Stomach (tissue), 9 donors: Measurements from ENCODE around the gene ZNF860. TPM values are rescaled to one million over a fixed set of nuclear protein-coding genes. Genes with fewer than 3 reads are reported as not detected.

ENCODE experiments used
- DNase-seq, 2 donors: peaks; one replicate each; pipeline versions ENCODE4 v3.0.0 to v3.0.0-alpha.2; 2013 to 2019
- H3K27ac ChIP-seq, 5 donors: fragments of 200-600 bp in 4 of 5; sonication (generic) in 4 of 5; one replicate each; pipeline ENCODE4 v1.5.1; 2013 to 2019; ENCODE audit warnings: mild to moderate bottlenecking in 1 of 5, moderate library complexity in 1 of 5
- H3K27me3 ChIP-seq, 3 donors: fragments of 200-600 bp; sonication (generic); one replicate each; pipeline ENCODE4 v1.5.1; 2017 to 2019; ENCODE audit warnings: mixed run types in 1 of 3
- H3K36me3 ChIP-seq, 4 donors: fragments of 200-600 bp; sonication (generic); 1 replicate in 3 of 4; 2 replicates in 1 of 4; pipeline ENCODE4 v1.5.1; 2016 to 2019
- H3K4me1 ChIP-seq, 4 donors: fragments of 200-600 bp; sonication (generic); one replicate each; pipeline ENCODE4 v1.5.1; 2016 to 2019
- H3K4me3 ChIP-seq, 4 donors: fragments of 200-600 bp; sonication (generic) in 3 of 4; one replicate each; pipeline ENCODE4 v1.5.1; 2016 to 2019; ENCODE audit warnings: mild to moderate bottlenecking in 1 of 4
- H3K9me3 ChIP-seq, 4 donors: fragments of 200-600 bp; sonication (generic); one replicate each; pipeline ENCODE4 v1.5.1; 2016 to 2019
- EP300 ChIP-seq: sonication (generic); formaldehyde crosslinking; IDR thresholded peaks from one replicate; pipeline ENCODE4 v1.6.1; 2017; ENCODE audit warnings: antibody characterized with exemption
- POLR2A ChIP-seq, 4 donors: fragments of 450-650 bp; IDR thresholded peaks; one replicate each; pipeline ENCODE4 v1.6.1; 2016; ENCODE audit warnings: antibody characterized with exemption in 4 of 4, control low read depth in 2 of 4, mild to moderate bottlenecking in 1 of 4, moderate library complexity in 1 of 4
- POLR2AphosphoS5 ChIP-seq, 3 donors: sonication (generic); formaldehyde crosslinking; IDR thresholded peaks; one replicate each; pipeline ENCODE4 v1.6.1; 2016; ENCODE audit warnings: antibody characterized with exemption in 3 of 3
- WGBS, 5 donors: extraction: QIAGEN DNeasy Blood & Tissue Kit in 3 of 5; methylation state at CpG; one replicate each; pipeline versions ENCODE4 v1.1.5 to v1.1.7; 2013 to 2018; 5-methylcytosine and 5-hydroxymethylcytosine counted together
- intact Hi-C: fragments of 100-400 bp; cut with DNase I; formaldehyde crosslinking; loops from one replicate; pipeline ENCODE4 v1.15.1; 2023; ENCODE audit warnings: low total_unique reads
- polyA plus RNA-seq, 3 donors: library from polyadenylated mRNA; stranded (reverse); fragments of 200-250 nt; gene quantifications; one replicate each; pipeline ENCODE4 v1.2.3, GENCODE V29; 2013
- total RNA-seq, 5 donors: library from RNA; depleted of rRNA; stranded (reverse); fragments of >200 nt; gene quantifications; one replicate each; pipeline versions ENCODE4 v1.1.0 to v1.2.3, GENCODE V29; 2014 to 2016
- TF ChIP-seq, protein P1 (sequence below), 7 experiments: fragments of 450-650 bp in 4 of 7; fragments of 200-600 bp in 3 of 7; sonication (generic) in 3 of 7; IDR thresholded peaks; one replicate each; pipeline ENCODE4 v1.5.1; 2016 to 2019; ENCODE audit warnings: antibody characterized with exemption in 7 of 7, control low read depth in 2 of 7, mild to moderate bottlenecking in 1 of 7
- donor health status: healthy with polysubstance abuse.
- donor health status: Bipolar disorder and iron deficiency.
- donor health status: healthy.

Gene ZNF860
- total and polyA plus RNA-seq, 8 donors = 0.50 to 2.0 (median 1.3) TPM; not detected in 4

DNA sequence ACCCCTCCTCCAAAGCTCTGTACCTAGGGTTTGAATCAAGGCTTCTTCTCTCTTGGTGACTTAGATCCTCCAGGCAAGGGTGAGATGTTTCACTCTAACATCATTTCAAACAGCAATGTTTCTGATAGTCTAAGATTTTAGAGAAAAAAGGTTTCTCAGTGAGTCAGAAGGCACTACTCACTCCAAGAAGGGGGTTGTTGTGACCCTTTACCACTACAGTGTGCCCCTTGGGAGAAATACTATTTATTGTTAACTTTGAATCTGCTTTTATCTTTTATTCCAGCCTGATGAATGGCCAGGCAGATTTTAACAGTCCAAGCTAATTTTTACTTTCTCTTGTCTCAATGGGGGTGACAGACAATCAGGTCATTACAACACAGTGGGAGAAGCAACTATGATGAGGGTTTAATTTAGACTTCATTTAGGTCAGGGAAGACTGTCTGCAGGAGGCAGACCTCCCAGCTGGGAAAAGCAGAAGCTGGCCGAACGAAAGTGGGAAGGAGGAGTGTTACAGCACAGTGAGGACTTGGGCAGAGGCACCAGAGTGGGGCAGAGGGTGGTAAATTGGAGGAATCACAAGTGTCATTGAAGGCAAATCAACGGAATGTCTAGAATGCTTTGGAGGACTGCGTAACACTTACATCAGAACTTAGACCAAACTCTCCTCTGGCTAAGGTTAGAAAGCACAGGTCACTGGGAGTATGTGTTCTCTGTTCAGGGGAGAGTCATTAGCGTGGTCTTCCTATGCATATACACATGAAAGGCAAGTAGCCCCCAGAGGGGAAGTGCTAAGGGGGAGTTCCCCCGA, 21.2 kb downstream of the ZNF860 start:
- no peak for DNase-seq
- no peak overlapping the region for H3K27ac ChIP-seq
- H3K4me1 ChIP-seq = no peaks in the 10 kb centered on the region
- intact Hi-C loops = no loop called here
- no peaks in the 10 kb centered on the region for H3K27me3 ChIP-seq
- H3K36me3 ChIP-seq = no peaks in the 10 kb centered on the region
- no peak overlapping the region for H3K4me3 ChIP-seq
- TF ChIP-seq EP300 = no peak
- TF ChIP-seq, protein P1, sequence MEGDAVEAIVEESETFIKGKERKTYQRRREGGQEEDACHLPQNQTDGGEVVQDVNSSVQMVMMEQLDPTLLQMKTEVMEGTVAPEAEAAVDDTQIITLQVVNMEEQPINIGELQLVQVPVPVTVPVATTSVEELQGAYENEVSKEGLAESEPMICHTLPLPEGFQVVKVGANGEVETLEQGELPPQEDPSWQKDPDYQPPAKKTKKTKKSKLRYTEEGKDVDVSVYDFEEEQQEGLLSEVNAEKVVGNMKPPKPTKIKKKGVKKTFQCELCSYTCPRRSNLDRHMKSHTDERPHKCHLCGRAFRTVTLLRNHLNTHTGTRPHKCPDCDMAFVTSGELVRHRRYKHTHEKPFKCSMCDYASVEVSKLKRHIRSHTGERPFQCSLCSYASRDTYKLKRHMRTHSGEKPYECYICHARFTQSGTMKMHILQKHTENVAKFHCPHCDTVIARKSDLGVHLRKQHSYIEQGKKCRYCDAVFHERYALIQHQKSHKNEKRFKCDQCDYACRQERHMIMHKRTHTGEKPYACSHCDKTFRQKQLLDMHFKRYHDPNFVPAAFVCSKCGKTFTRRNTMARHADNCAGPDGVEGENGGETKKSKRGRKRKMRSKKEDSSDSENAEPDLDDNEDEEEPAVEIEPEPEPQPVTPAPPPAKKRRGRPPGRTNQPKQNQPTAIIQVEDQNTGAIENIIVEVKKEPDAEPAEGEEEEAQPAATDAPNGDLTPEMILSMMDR (IDR thresholded peaks at IDR 0.05) = no peak
- no peak for TF ChIP-seq POLR2A (IDR thresholded peaks at IDR 0.05)
- no peak for TF ChIP-seq POLR2AphosphoS5 (IDR thresholded peaks at IDR 0.05)
- 75 to 78% (median 76%) methylated on average over 6 of the region's 6 CpGs for WGBS, 5 donors
- H3K9me3 ChIP-seq = no peaks in the 10 kb centered on the region

DNA sequence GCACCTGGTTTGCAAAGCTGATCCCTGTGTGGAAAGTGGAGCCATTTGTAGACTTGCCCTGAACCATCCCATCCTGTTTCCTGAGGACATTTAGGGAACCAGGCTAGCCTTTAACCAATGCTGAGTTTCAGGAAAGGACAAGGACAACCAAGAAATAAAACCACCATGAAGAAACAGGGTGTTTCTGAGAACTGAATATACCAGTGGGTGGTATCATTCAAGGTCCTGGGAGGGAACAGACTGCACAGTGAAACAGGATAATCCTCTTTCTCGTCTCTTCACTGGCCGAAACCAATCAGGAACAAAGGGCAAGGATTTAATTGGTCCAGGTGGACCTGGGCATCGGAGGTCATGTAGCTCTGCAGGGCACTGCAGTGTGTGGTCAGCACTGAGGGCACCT, 21.8 kb downstream of the ZNF860 start:
- intact Hi-C loops = no loop called here
- no peaks in the 10 kb centered on the region for H3K4me1 ChIP-seq
- no peaks in the 10 kb centered on the region for H3K27me3 ChIP-seq
- 85 to 96% (median 89%) methylated on average over 3 of the region's 3 CpGs for WGBS, 5 donors
- TF ChIP-seq, protein P1 (IDR thresholded peaks at IDR 0.05) = no peak
- no peak for TF ChIP-seq POLR2AphosphoS5 (IDR thresholded peaks at IDR 0.05)
- no peak for TF ChIP-seq POLR2A (IDR thresholded peaks at IDR 0.05)
- TF ChIP-seq EP300 = no peak
- no peaks in the 10 kb centered on the region for H3K9me3 ChIP-seq
- no peak overlapping the region for H3K27ac ChIP-seq
- DNase-seq = no peak
- H3K36me3 ChIP-seq = no peaks in the 10 kb centered on the region
- H3K4me3 ChIP-seq = no peak overlapping the region

DNA sequence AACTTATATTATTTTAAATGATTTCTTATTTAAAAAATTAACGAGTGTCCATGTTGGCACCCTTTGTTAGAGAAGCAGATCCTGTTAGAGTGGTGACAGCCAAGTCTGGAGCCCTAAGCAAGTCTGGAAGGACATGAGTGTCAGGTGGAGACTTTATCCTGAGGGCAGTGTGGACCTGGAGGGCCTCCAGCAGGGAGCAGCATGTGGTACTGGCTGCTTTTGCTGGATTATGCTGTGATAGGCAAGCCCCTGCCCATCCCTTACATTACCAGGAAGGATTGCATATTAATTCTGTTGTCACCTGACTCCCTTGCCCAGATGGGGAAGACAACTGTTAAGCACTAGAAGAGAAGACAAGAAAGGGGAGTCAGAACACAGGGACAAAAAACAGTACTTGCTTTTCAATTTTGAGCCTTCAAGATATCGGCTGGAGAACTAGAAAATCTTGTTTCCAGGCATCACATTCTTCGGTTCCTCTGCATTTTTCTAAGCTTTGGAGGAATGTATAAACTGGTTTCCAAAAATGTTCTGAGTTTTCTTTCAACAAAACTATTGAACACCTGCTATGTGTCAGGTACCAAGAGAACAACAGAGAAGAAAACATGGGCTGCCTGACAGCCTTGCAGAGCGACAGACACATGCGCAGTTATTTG, 22.7 kb downstream of the ZNF860 start:
- TF ChIP-seq EP300 (no peak), POLR2A (IDR thresholded peaks at IDR 0.05) (no peak), POLR2AphosphoS5 (IDR thresholded peaks at IDR 0.05) (no peak)
- TF ChIP-seq, protein P1 (IDR thresholded peaks at IDR 0.05) = no peak
- Histone ChIP-seq H3K36me3 (no peaks in the 10 kb centered on the region), H3K27ac (no peak overlapping the region), H3K4me1 (no peaks in the 10 kb centered on the region), H3K4me3 (no peak overlapping the region), H3K9me3 (no peaks in the 10 kb centered on the region), H3K27me3 (no peaks in the 10 kb centered on the region)
- intact Hi-C loops = no loop called here
- 67 to 75% (median 72%) methylated on average over 5 of the region's 5 CpGs for WGBS, 5 donors
- DNase-seq = no peak

DNA sequence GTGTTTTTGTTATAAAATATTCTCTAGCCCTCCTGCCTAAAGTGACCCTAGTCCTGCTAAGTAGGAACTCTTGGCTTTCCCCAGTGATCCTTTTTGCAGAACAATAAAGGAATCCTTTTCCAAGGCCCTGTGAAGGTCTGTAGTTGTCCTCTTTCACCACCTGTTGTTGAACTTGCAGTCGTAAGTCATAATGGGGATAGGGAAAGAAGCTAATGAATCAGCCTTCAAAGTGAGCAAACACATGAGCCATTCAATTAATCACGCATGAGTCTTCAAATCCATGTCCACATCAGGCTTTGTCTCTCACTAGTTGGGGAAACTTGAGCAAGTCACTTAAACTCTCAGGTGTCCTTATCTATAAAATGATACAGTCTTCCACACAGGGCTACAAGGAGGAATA, 27.6 kb downstream of the ZNF860 start:
- H3K4me1 ChIP-seq = no peaks in the 10 kb centered on the region
- 78 to 95% (median 86%) methylated on average over 2 of the region's 2 CpGs for WGBS, 5 donors
- H3K27ac ChIP-seq = no peak overlapping the region
- no peak for DNase-seq
- no peak overlapping the region for H3K4me3 ChIP-seq
- H3K9me3 ChIP-seq = no peaks in the 10 kb centered on the region
- no peaks in the 10 kb centered on the region for H3K27me3 ChIP-seq
- intact Hi-C loops = no loop called here
- TF ChIP-seq POLR2A (IDR thresholded peaks at IDR 0.05) = no peak
- TF ChIP-seq, protein P1 (IDR thresholded peaks at IDR 0.05) = no peak
- H3K36me3 ChIP-seq = no peaks in the 10 kb centered on the region
